ENCODE results near the gene KLHL17.

DNA sequence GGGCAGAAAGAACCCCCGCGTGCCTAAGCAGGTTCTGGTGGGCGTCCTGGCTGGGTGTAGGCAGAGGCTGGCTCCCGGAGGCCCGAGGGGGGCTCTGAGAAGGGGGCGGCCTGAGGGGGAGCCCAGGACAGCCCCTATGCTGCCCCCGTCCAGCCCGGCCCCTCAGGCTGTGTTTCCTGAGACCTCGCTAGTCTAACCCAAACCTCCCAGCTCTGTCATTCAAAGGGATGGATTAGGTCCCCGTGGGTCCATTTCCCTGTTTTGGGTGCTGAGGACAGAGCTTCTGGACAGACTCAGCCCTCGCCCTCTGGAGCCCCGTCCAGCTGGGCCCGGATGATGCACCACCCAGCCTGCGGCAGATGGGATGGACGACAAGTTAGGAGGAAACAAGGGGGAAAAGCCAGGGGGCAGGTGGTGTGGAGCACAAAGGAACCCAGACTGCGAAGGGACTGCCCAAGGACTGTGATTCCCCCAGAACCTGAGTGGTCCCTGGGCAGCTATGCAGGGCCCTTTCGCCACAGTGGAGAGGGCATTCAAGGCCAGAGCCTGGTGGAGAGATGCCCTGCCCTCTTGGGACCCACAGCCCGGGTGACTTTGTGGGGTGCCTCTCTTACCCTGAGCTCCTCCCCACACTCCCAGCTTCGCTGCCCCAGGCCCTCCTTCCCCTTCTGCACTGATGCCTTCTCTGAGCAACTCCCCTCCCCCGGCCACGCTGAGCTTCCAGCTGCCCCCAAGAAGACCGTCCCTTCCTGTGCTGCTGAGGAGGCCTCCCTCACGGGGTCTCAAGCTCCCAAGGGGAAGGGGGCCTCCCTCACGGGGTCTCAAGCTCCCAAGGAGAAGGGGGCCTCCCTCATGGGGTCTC is 36.7 kb downstream of the KLHL17 start:
- TF ChIP-seq REST (IDR thresholded peaks at IDR 0.05; ENCODE audit: insufficient replicate concordance, low read depth): no peak
- no peak for TF ChIP-seq CTCF (IDR thresholded peaks at IDR 0.05; ENCODE audit: insufficient read depth, low read length)
- TF ChIP-seq POLR2AphosphoS5 (IDR thresholded peaks at IDR 0.05; ENCODE audit: low read depth): no peak
- TF ChIP-seq GABPA (IDR thresholded peaks at IDR 0.05; ENCODE audit: low read depth): no peak

Measured in HL-60 (cell line).